Smooth muscle cell (in vitro differentiated cells): ENCODE data around the gene KIAA1217. TPM values are rescaled to one million over a fixed set of nuclear protein-coding genes. Genes with fewer than 3 reads are reported as not detected.

ENCODE experiments used
- DNase-seq: peaks from one replicate; lab custom pipeline; 2025; ENCODE audit not compliant: unreplicated experiment; lab: John Stamatoyannopoulos, UW
- H2AFZ ChIP-seq: fragments of 200-600 bp; sonication (generic); 2 replicates; pipeline ENCODE4 v1.6.0; 2016; ENCODE audit warnings: antibody characterized with exemption, low read depth, mild to moderate bottlenecking
- H3F3A ChIP-seq: fragments of 200-600 bp; sonication (generic); 2 replicates; pipeline ENCODE4 v1.6.0; 2017; ENCODE audit warnings: antibody characterized with exemption, low read depth
- H3K27ac ChIP-seq: fragments of 200-600 bp; sonication (generic); 2 replicates; pipeline ENCODE4 v1.5.1; 2016; ENCODE audit warnings: low read depth, mild to moderate bottlenecking
- H3K27me3 ChIP-seq: fragments of 200-600 bp; sonication (generic); 2 replicates; pipeline ENCODE4 v1.6.1; 2016; ENCODE audit warnings: low read depth, mild to moderate bottlenecking
- H3K36me3 ChIP-seq: fragments of 200-600 bp; sonication (generic); 2 replicates; pipeline ENCODE4 v1.5.1; 2016; ENCODE audit warnings: low read depth
- H3K4me1 ChIP-seq: fragments of 200-600 bp; sonication (generic); 2 replicates; pipeline ENCODE4 v1.5.1; 2016; ENCODE audit warnings: low read depth
- H3K4me2 ChIP-seq: fragments of 200-600 bp; sonication (generic); 2 replicates; pipeline ENCODE4 v1.6.0; 2016; ENCODE audit warnings: mild to moderate bottlenecking
- H3K4me3 ChIP-seq: fragments of 200-600 bp; sonication (generic); 2 replicates; pipeline ENCODE4 v1.5.1; 2016; ENCODE audit warnings: mild to moderate bottlenecking
- H3K79me2 ChIP-seq: fragments of 200-600 bp; sonication (generic); 2 replicates; pipeline ENCODE4 v1.6.0; 2016; ENCODE audit warnings: low read depth, mild to moderate bottlenecking
- H3K9ac ChIP-seq: fragments of 200-600 bp; sonication (generic); 2 replicates; pipeline ENCODE4 v1.6.0; 2016; ENCODE audit warnings: low read depth
- H3K9me3 ChIP-seq: fragments of 200-600 bp; sonication (generic); replicated peaks from 2 replicates; pipeline ENCODE4 v1.5.1; 2016; ENCODE audit warnings: low read depth
- H4K20me1 ChIP-seq: fragments of 200-600 bp; sonication (generic); 2 replicates; pipeline ENCODE4 v1.6.0; 2016; ENCODE audit warnings: low read depth
- CTCF ChIP-seq: fragments of 200-600 bp; sonication (generic); IDR thresholded peaks from 2 replicates; pipeline ENCODE4 v1.5.1; 2017; ENCODE audit warnings: borderline replicate concordance, mild to moderate bottlenecking, antibody characterized with exemption; ENCODE audit not compliant: insufficient read depth, poor library complexity, severe bottlenecking
- WGBS: methylation state at CpG from one replicate; pipeline ENCODE4 v1.1.7; 2016; ENCODE audit warnings: low lambda C conversion rate; 5-methylcytosine and 5-hydroxymethylcytosine counted together
- polyA plus RNA-seq: library from polyadenylated mRNA; unstranded; fragments of >200 nt; fragmentation: Nextera tagmentation; extraction: Ambion mirVana; gene quantifications from 2 replicates; pipeline ENCODE4 v1.2.1, GENCODE V29; 2016
- total RNA-seq: library from RNA; depleted of rRNA; stranded (reverse); fragments of >200 nt; gene quantifications from 2 replicates; pipeline ENCODE4 v1.2.3, GENCODE V29; 2014

Gene KIAA1217
- total and polyA plus RNA-seq, 2 experiments from 2014 or later: 43.3 to 68.8 TPM

GRCh38 chr10:24174014-24174413 lies 34.9 kb upstream of the KIAA1217 start:
- Histone ChIP-seq H3K4me3 (no peak overlapping the region), H3K27ac (no peak overlapping the region), H3K36me3 (no peaks in the 10 kb centered on the region), H3F3A (no peaks in the 10 kb centered on the region), H3K4me1 (no peaks in the 10 kb centered on the region), H3K9ac (no peak overlapping the region), H3K79me2 (no peaks in the 10 kb centered on the region), H2AFZ (no peak overlapping the region), H4K20me1 (no peaks in the 10 kb centered on the region), H3K4me2 (no peak overlapping the region), H3K27me3 (no peaks in the 10 kb centered on the region), H3K9me3 (peaks cover 3% of the 10 kb centered on the region)
- no peak for DNase-seq
- 78% methylated on average over 2 of the region's 2 CpGs for WGBS
- no peak for TF ChIP-seq CTCF

DNA sequence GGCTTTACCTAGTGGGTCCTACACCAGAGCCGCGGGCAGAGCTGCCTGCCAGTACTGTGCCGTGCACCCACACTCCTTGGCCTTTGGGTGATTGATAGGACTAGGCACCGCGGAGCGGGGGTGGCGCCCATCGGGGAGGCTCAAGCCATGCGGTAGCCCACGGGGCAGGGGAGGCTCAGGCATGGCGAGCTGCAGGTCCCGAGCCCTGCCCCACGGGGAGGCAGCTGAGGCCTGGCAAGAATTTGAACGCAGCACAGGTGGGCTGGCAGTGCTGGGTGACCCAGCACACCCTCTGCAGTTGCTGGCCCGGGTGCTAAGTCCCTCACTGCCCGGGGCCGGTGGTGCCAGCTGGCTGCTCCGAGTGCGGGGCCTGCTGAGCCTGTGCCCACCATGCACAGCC lies 32.3 kb upstream of the KIAA1217 start:
- no peak for DNase-seq
- no peak for TF ChIP-seq CTCF
- 97% methylated on average over 19 of the region's 19 CpGs for WGBS
- Histone ChIP-seq H3K9ac (no peak overlapping the region), H3K4me2 (no peak overlapping the region), H3K9me3 (peaks cover 3% of the 10 kb centered on the region), H3K36me3 (no peaks in the 10 kb centered on the region), H2AFZ (no peak overlapping the region), H3K4me1 (no peaks in the 10 kb centered on the region), H3K79me2 (no peaks in the 10 kb centered on the region), H3K27me3 (peaks cover 3% of the 10 kb centered on the region), H3K4me3 (no peak overlapping the region), H4K20me1 (no peaks in the 10 kb centered on the region), H3F3A (no peaks in the 10 kb centered on the region), H3K27ac (no peak overlapping the region)

DNA sequence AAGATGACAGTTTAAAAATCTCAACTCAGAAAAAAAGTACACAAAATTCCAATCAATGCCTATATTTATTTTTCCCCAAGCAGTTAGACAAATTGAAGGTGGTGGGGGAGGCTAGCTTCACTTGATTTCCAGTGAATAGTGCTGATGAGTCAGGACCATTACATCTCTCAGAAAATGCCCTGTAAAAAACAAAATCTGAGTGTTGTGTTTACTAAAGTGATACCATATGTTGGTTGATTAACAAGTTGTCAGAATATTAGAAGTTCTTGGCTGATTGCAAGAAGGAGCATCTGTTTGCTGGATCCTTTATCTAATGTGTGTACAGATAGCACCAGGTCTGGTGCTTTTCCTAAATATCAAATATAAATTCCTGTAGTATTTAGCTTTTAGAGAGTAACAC lies 31.3 kb upstream of the KIAA1217 start:
- peaks cover 3% of the 10 kb centered on the region for H3K9me3 ChIP-seq
- H3F3A ChIP-seq: no peaks in the 10 kb centered on the region
- no peak overlapping the region for H3K4me2 ChIP-seq
- no peaks in the 10 kb centered on the region for H3K79me2 ChIP-seq
- H3K27me3 ChIP-seq: peaks cover 3% of the 10 kb centered on the region
- H3K36me3 ChIP-seq: no peaks in the 10 kb centered on the region
- no peak for DNase-seq
- no peak overlapping the region for H3K9ac ChIP-seq
- H3K27ac ChIP-seq: no peak overlapping the region
- no peaks in the 10 kb centered on the region for H3K4me1 ChIP-seq
- TF ChIP-seq CTCF: no peak
- no peak overlapping the region for H2AFZ ChIP-seq
- H3K4me3 ChIP-seq: no peak overlapping the region
- no peaks in the 10 kb centered on the region for H4K20me1 ChIP-seq

DNA sequence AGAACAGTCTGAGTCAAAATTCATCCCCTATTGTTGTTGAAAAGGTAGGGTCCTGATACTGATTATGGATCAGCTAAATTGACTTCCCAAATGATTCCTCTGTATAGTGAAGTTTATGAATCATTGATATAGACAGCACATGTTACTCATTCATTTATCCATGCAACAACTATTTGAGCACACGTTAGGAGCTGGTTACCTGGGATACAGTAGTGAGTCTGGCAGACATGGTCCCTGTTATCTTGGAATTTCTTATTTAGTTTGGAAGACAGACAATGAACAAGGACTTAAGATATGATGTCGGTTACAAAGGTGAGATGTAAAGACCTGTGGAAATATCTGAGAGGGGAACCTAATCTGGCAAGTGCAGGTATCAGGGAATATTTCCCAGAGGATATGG lies 28.0 kb upstream of the KIAA1217 start:
- Histone ChIP-seq H3K27ac (no peak overlapping the region), H3K36me3 (no peaks in the 10 kb centered on the region), H3K9ac (no peak overlapping the region), H3K9me3 (peaks cover 3% of the 10 kb centered on the region), H3K4me1 (no peaks in the 10 kb centered on the region), H3K27me3 (peaks cover 3% of the 10 kb centered on the region), H3K4me3 (no peak overlapping the region), H2AFZ (no peak overlapping the region), H3F3A (no peaks in the 10 kb centered on the region), H4K20me1 (no peaks in the 10 kb centered on the region), H3K79me2 (no peaks in the 10 kb centered on the region), H3K4me2 (no peak overlapping the region)
- TF ChIP-seq CTCF: no peak
- no peak for DNase-seq
- 92% methylated on average over 2 of the region's 2 CpGs for WGBS
